Neutrophil (primary cell): ENCODE data around the gene AHRR.

Experiments
- H3K27ac ChIP-seq: fragments of 200-600 bp; sonication (generic); 2 replicates; pipeline ENCODE4 v1.5.1; 2016; ENCODE audit warnings: mild to moderate bottlenecking, moderate library complexity
- H3K27me3 ChIP-seq: fragments of 200-600 bp; sonication (generic); 2 replicates; pipeline ENCODE4 v1.6.0; 2016; ENCODE audit warnings: mild to moderate bottlenecking
- H3K36me3 ChIP-seq: fragments of 200-600 bp; sonication (generic); 2 replicates; pipeline ENCODE4 v1.5.1; 2017
- H3K4me1 ChIP-seq, 2 experiments: fragments of 200-600 bp in 1 of 2; sonication (generic) in 1 of 2; 1 replicate in 1 of 2; 2 replicates in 1 of 2; pipeline versions ENCODE4 v1.5.1 to v1.6.1; 2013 to 2016; ENCODE audit warnings: low read depth in 1 of 2, low read length in 1 of 2, mild to moderate bottlenecking in 1 of 2, moderate library complexity in 1 of 2; ENCODE audit not compliant: control insufficient read depth in 1 of 2, insufficient read depth in 1 of 2
- H3K4me3 ChIP-seq, 2 experiments: fragments of 200-600 bp in 1 of 2; sonication (generic) in 1 of 2; 1 replicate in 1 of 2; 2 replicates in 1 of 2; pipeline ENCODE4 v1.5.1; 2013 to 2016; ENCODE audit warnings: low read depth in 1 of 2, low read length in 1 of 2, mild to moderate bottlenecking in 1 of 2, moderate library complexity in 1 of 2
- H3K9me3 ChIP-seq: fragments of 200-600 bp; sonication (generic); 2 replicates; pipeline ENCODE4 v1.5.1; 2016
- CTCF ChIP-seq: fragments of 200-600 bp; sonication (generic); IDR thresholded peaks from 2 replicates; pipeline ENCODE4 v1.5.1; 2016; ENCODE audit warnings: antibody characterized with exemption

Gene AHRR

GRCh38 chr5:432201-432927, 110.8 kb downstream of the AHRR start:
- no peaks in the 10 kb centered on the region for H3K36me3 ChIP-seq
- no peaks in the 10 kb centered on the region for H3K9me3 ChIP-seq
- no peaks in the 10 kb centered on the region for H3K4me1 ChIP-seq
- peaks cover 15% of the 10 kb centered on the region for H3K27me3 ChIP-seq
- H3K27ac ChIP-seq = no peak overlapping the region
- no peak overlapping the region for H3K4me3 ChIP-seq
- TF ChIP-seq CTCF = no peak

GRCh38 chr5:432928-433791, 111.6 kb downstream of the AHRR start:
- H3K27ac ChIP-seq = no peak overlapping the region

GRCh38 chr5:433836-434235, 112.3 kb downstream of the AHRR start:
- Histone ChIP-seq H3K36me3 (no peaks in the 10 kb centered on the region), H3K27me3 (peaks cover 7% of the 10 kb centered on the region), H3K4me3 (no peak overlapping the region), H3K27ac (no peak overlapping the region), H3K9me3 (no peaks in the 10 kb centered on the region), H3K4me1 (no peaks in the 10 kb centered on the region)
- no peak for TF ChIP-seq CTCF

More at GRCh38 chr5:432928-433791, 111.6 kb downstream of the AHRR start:
- Histone ChIP-seq H3K4me1 (no peaks in the 10 kb centered on the region), H3K36me3 (no peaks in the 10 kb centered on the region), H3K9me3 (no peaks in the 10 kb centered on the region), H3K27me3 (peaks cover 8% of the 10 kb centered on the region), H3K4me3 (no peak overlapping the region)
- no peak for TF ChIP-seq CTCF

GRCh38 chr5:434443-435146, 113.1 kb downstream of the AHRR start:
- no peak overlapping the region for H3K4me3 ChIP-seq
- no peaks in the 10 kb centered on the region for H3K9me3 ChIP-seq
- TF ChIP-seq CTCF = no peak
- no peaks in the 10 kb centered on the region for H3K36me3 ChIP-seq
- H3K4me1 ChIP-seq = no peaks in the 10 kb centered on the region
- H3K27me3 ChIP-seq = peaks cover 7% of the 10 kb centered on the region
- no peak overlapping the region for H3K27ac ChIP-seq

GRCh38 chr5:435156-435790, 113.8 kb downstream of the AHRR start:
- peaks cover 7% of the 10 kb centered on the region for H3K27me3 ChIP-seq
- H3K9me3 ChIP-seq = no peaks in the 10 kb centered on the region
- H3K4me3 ChIP-seq = no peak overlapping the region
- H3K4me1 ChIP-seq = no peaks in the 10 kb centered on the region
- no peak for TF ChIP-seq CTCF
- no peak overlapping the region for H3K27ac ChIP-seq
- H3K36me3 ChIP-seq = no peaks in the 10 kb centered on the region
